ENCODE results near the gene GRIFIN. TPM values are rescaled to one million over a fixed set of nuclear protein-coding genes. Genes with fewer than 3 reads are reported as not detected.

GRIFIN gene
- total RNA-seq, 1 donor: not detected

DNA sequence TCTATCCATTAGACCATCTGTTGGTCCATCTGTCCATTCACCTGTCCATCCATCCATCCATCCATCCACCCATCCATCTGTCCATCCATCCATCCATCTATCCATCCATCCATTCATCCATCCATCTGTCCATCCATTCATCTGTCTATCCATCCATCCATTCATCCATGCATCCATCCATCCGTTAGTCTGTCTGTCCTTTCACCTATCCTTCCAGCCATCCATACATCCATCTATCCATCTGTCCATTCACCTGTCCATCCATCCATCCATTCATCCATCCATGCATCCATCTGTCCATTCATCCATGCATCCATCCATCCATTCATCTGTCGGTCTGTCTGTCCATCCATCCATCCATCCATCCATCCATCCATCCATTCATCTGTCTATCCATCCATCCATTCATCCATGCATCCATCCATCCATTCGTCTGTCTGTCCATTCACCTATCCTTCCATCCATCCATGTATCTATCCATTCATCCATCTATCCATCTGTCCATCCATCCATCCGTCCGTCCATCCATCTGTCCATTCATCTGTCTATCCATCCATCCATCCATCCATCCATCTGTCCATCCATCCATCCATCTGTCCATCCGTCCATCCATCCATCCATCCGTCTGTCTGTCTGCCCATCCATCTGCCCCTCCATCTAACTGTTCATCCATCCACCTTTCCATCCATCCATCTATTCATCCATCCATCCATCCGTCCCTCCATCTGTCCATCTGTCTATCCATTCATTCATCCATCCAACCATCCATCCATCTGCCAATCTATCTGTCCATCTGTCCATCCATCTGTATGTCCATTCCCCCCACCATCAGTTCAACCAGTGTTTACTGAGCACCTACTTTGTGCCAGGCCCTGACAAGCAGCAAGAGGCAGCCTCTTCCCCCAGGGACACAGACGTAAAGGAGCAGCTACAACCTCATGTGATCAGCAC is 38.5 kb upstream of the GRIFIN start:
- peaks cover 36% of the 10 kb centered on the region for H3K4me1 ChIP-seq (ENCODE audit: insufficient read depth, low read length)
- no peak overlapping the region for H3K4me3 ChIP-seq (ENCODE audit: insufficient read depth, low read length)
- no peak overlapping the region for H2AFZ ChIP-seq (ENCODE audit: low read length)
- no peak overlapping the region for H3K4me2 ChIP-seq (ENCODE audit: insufficient read depth, low read length)
- no peaks in the 10 kb centered on the region for H3K27me3 ChIP-seq (ENCODE audit: insufficient read depth, low read length)
- H3K79me2 ChIP-seq (ENCODE audit: insufficient read depth, low read length): no peaks in the 10 kb centered on the region
- H3K9me3 ChIP-seq (ENCODE audit: low read depth, low read length): no peaks in the 10 kb centered on the region
- H3K27ac ChIP-seq (ENCODE audit: low read depth, low read length): no peak overlapping the region
- no peak for DNase-seq (ENCODE audit: insufficient read length, low spot score, missing footprints)
- no peaks in the 10 kb centered on the region for H3K36me3 ChIP-seq (ENCODE audit: insufficient read depth, low read length)
- H4K20me1 ChIP-seq (ENCODE audit: insufficient read depth, low read length): no peaks in the 10 kb centered on the region
- no peak for TF ChIP-seq CTCF (IDR thresholded peaks at IDR 0.05; ENCODE audit: extremely low read depth, low read depth, low read length)

DNA sequence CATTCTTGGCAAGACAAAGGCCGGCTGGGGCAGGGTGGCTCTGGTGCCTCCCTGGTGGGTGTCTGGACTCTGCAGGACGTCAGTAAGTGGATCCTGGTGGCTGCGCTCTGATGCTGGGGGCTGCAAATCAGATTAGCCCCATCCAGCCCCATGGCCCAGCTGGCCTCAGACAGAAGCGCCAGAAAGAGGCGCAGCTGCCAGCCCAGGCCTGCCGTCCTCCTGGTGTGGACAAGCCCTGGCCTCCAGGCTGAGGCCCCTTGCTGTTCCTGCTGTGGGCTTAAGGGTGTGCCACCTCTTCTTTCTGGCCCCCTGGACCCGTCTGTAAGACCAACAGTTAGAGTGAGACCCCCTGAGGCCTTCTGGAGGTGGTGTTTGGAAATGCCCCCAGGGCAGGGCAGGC is 37.5 kb upstream of the GRIFIN start:
- Histone ChIP-seq H3K4me1 (ENCODE audit: insufficient read depth, low read length) (peaks cover 35% of the 10 kb centered on the region), H3K4me2 (ENCODE audit: insufficient read depth, low read length) (no peak overlapping the region), H2AFZ (ENCODE audit: low read length) (no peak overlapping the region), H4K20me1 (ENCODE audit: insufficient read depth, low read length) (no peaks in the 10 kb centered on the region), H3K27me3 (ENCODE audit: insufficient read depth, low read length) (no peaks in the 10 kb centered on the region), H3K4me3 (ENCODE audit: insufficient read depth, low read length) (no peak overlapping the region), H3K27ac (ENCODE audit: low read depth, low read length) (no peak overlapping the region), H3K79me2 (ENCODE audit: insufficient read depth, low read length) (no peaks in the 10 kb centered on the region), H3K36me3 (ENCODE audit: insufficient read depth, low read length) (no peaks in the 10 kb centered on the region), H3K9me3 (ENCODE audit: low read depth, low read length) (no peaks in the 10 kb centered on the region)
- no peak for TF ChIP-seq CTCF (IDR thresholded peaks at IDR 0.05; ENCODE audit: extremely low read depth, low read depth, low read length)
- DNase-seq (ENCODE audit: insufficient read length, low spot score, missing footprints): no peak

- Histone ChIP-seq H2AFZ (ENCODE audit: low read length) (no peak overlapping the region), H3K4me3 (ENCODE audit: insufficient read depth, low read length) (no peak overlapping the region), H3K4me2 (ENCODE audit: insufficient read depth, low read length) (no peak overlapping the region), H3K4me1 (ENCODE audit: insufficient read depth, low read length) (peaks cover 36% of the 10 kb centered on the region), H3K79me2 (ENCODE audit: insufficient read depth, low read length) (no peaks in the 10 kb centered on the region), H3K27ac (ENCODE audit: low read depth, low read length) (no peak overlapping the region), H3K27me3 (ENCODE audit: insufficient read depth, low read length) (no peaks in the 10 kb centered on the region), H3K36me3 (ENCODE audit: insufficient read depth, low read length) (no peaks in the 10 kb centered on the region), H3K9me3 (ENCODE audit: low read depth, low read length) (no peaks in the 10 kb centered on the region), H4K20me1 (ENCODE audit: insufficient read depth, low read length) (no peaks in the 10 kb centered on the region)
- no peak for DNase-seq (ENCODE audit: insufficient read length, low spot score, missing footprints)
- no peak for TF ChIP-seq CTCF (IDR thresholded peaks at IDR 0.05; ENCODE audit: extremely low read depth, low read depth, low read length)
These were observed 36.5 kb upstream of the GRIFIN start for GRCh38 chr7:2512713-2513112.

DNA sequence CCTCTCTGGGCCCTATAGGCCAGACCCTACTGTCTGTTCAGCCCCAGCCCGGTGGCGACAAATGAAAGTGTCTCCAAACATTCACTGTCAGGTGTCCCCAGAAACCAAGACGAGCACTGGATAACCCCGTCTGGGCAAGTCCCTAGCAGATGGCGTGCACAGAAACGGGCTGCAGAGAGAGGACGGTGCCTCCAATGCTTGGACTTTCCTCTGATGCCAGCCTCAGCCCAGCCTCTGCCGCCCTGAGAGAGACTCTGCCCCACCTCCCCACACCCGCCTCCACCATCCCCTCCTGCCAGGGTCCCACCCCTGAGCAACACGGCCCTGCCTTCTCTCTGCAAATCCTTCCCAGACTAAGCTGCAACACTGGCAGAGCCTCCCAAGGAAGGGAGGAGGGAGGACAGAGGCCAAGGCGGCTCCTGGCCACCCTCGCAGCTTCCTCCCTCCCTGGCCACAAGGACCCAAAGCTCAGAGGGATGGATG is 36.0 kb upstream of the GRIFIN start:
- Histone ChIP-seq H3K27me3 (ENCODE audit: insufficient read depth, low read length) (no peaks in the 10 kb centered on the region), H4K20me1 (ENCODE audit: insufficient read depth, low read length) (no peaks in the 10 kb centered on the region), H3K79me2 (ENCODE audit: insufficient read depth, low read length) (no peaks in the 10 kb centered on the region), H2AFZ (ENCODE audit: low read length) (no peak overlapping the region), H3K27ac (ENCODE audit: low read depth, low read length) (no peak overlapping the region), H3K36me3 (ENCODE audit: insufficient read depth, low read length) (no peaks in the 10 kb centered on the region), H3K4me2 (ENCODE audit: insufficient read depth, low read length) (no peak overlapping the region), H3K4me3 (ENCODE audit: insufficient read depth, low read length) (no peak overlapping the region), H3K4me1 (ENCODE audit: insufficient read depth, low read length) (peaks cover 31% of the 10 kb centered on the region), H3K9me3 (ENCODE audit: low read depth, low read length) (no peaks in the 10 kb centered on the region)
- no peak for TF ChIP-seq CTCF (IDR thresholded peaks at IDR 0.05; ENCODE audit: extremely low read depth, low read depth, low read length)
- no peak for DNase-seq (ENCODE audit: insufficient read length, low spot score, missing footprints)
